ENCODE measurements around the gene MED12. TPM values are rescaled to one million over a fixed set of nuclear protein-coding genes. Genes with fewer than 3 reads are reported as not detected.
A peak's percentile ranks its signal among the peaks of the same experiment; 100 is the strongest.

Gene MED12
- total RNA-seq, 1 donor from 2014 or later, result 102 TPM

DNA sequence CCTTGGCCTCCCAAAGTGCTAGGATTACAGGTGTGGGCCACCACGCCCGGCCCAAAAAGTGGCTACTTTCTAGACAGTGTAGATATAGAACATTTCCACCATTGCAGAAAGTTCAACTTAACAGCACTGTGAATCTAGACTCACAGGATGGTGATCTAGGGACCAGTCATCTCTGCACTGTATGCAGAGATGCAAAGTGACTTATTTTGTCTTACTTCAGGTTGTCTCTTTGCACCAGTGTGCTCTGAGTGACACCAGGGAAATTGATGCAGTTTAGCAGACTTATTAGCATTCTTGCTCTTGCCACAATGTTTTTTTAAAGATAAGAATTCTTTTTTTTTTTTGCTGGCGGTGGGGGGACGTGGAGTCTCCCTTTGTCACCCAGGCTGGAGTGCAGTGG is 35.6 kb upstream of the MED12 start:
- CTCF ChIA-PET, result no interaction called here
- TF ChIP-seq, protein P1, sequence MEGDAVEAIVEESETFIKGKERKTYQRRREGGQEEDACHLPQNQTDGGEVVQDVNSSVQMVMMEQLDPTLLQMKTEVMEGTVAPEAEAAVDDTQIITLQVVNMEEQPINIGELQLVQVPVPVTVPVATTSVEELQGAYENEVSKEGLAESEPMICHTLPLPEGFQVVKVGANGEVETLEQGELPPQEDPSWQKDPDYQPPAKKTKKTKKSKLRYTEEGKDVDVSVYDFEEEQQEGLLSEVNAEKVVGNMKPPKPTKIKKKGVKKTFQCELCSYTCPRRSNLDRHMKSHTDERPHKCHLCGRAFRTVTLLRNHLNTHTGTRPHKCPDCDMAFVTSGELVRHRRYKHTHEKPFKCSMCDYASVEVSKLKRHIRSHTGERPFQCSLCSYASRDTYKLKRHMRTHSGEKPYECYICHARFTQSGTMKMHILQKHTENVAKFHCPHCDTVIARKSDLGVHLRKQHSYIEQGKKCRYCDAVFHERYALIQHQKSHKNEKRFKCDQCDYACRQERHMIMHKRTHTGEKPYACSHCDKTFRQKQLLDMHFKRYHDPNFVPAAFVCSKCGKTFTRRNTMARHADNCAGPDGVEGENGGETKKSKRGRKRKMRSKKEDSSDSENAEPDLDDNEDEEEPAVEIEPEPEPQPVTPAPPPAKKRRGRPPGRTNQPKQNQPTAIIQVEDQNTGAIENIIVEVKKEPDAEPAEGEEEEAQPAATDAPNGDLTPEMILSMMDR (IDR thresholded peaks at IDR 0.05), result no peak
- intact Hi-C loops (cut with micrococcal nuclease), result no loop called here
- ATAC-seq (ENCODE audit: low read depth) (no peak), DNase-seq (no peak)
- POLR2A ChIA-PET, result interaction anchor here (0.7 kb wide), 1 partner anchor 70 kb away, joined by 3 read pairs; no protein-coding TSS in a partner anchor
- H3K27me3 Mint-ChIP-seq, result no peaks in the 10 kb centered on the region
- H3K4me3 Mint-ChIP-seq, result no peak overlapping the region
- H3K36me3 Mint-ChIP-seq (ENCODE audit: low read depth), result no peaks in the 10 kb centered on the region
- H3K27ac Mint-ChIP-seq, result no peak overlapping the region
- no peaks in the 10 kb centered on the region for H3K4me1 Mint-ChIP-seq
- H3K9me3 Mint-ChIP-seq, result no peaks in the 10 kb centered on the region

DNA sequence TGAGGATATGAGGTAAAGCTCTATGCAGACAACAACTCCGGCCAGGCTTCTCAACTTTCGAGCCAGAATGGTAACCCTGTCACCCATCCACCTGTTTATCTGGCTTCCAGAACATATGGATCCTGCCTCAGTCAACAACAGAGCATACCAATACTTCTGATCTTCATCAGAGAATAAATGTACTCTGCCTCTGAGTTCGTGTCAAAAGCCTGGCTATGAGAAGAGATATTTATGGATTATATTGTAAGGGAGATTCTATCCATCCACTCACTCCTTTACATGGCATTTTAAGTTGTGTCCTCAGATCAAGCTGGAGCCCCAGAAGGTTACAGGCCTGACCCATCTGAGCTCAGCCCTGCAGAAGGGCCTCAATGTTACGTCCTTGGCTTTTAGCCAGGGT is 32.5 kb upstream of the MED12 start:
- intact Hi-C loops (cut with micrococcal nuclease), result no loop called here
- Mint-ChIP-seq H3K4me3 (no peak overlapping the region), H3K27me3 (no peaks in the 10 kb centered on the region), H3K36me3 (ENCODE audit: low read depth) (no peaks in the 10 kb centered on the region), H3K27ac (no peak overlapping the region), H3K4me1 (no peaks in the 10 kb centered on the region), H3K9me3 (no peaks in the 10 kb centered on the region)
- POLR2A ChIA-PET, result interaction anchor here (0.6 kb wide), 1 partner anchor 123 kb away, joined by 7 read pairs; no protein-coding TSS in a partner anchor
- no peak for DNase-seq
- TF ChIP-seq, protein P1 (IDR thresholded peaks at IDR 0.05), result no peak
- ATAC-seq (ENCODE audit: low read depth), result no peak
- CTCF ChIA-PET, result no interaction called here

DNA sequence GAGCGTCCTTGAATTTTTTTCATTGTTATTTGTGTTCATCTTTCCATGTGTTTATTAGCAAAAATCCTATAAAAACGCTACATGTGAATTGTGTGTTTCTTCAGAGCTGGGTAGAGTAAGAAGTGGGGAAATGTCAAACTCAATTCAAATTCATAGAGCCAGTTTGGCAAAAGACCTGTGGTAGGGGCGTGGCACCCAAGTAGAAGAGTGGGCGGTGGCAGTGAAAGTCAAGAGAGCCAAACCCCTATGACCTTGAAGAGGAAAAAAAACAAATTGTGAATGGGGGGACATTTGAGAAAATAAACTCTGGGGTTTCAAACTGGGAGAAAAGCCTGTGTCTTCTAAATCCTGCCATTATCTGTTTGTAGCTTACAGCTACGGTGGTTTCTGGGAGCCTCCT is 27.1 kb upstream of the MED12 start:
- no peak for DNase-seq
- POLR2A ChIA-PET, result no interaction called here
- peaks cover 10% of the 10 kb centered on the region for H3K4me1 Mint-ChIP-seq
- ATAC-seq (ENCODE audit: low read depth), result no peak
- H3K36me3 Mint-ChIP-seq (ENCODE audit: low read depth), result peaks cover 2% of the 10 kb centered on the region
- no peaks in the 10 kb centered on the region for H3K9me3 Mint-ChIP-seq
- CTCF ChIA-PET, result no interaction called here
- H3K27me3 Mint-ChIP-seq, result no peaks in the 10 kb centered on the region
- no peak overlapping the region for H3K27ac Mint-ChIP-seq
- TF ChIP-seq, protein P1 (IDR thresholded peaks at IDR 0.05), result no peak
- no peak overlapping the region for H3K4me3 Mint-ChIP-seq
- intact Hi-C loops (cut with micrococcal nuclease), result loop anchor here (10.0 kb wide), 1 partner anchor 956 kb away; the partner anchor contains the start of gene IGBP1

DNA sequence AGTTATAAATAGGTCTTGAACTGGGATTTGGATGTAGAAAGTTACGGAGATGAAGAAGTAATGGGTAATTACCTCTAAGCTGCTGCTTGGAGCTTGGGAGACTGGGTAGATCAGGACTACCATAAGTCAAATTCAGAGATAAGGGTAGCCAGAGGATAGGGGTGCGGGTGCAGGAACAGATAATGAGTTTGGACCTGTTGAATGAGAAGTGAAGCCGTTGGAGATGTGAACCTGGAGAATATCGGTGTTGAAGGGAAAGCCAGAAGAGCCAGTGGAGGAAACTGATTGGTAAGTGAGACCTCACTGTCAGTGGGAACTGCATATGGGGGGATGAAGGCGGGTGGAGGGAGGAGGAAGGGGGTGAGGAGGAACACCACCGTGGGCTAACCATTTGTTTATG is 23.4 kb upstream of the MED12 start:
- Mint-ChIP-seq H3K9me3 (no peaks in the 10 kb centered on the region), H3K4me3 (peak overlapping the region; percentile 95), H3K27me3 (no peaks in the 10 kb centered on the region), H3K4me1 (peaks cover 26% of the 10 kb centered on the region), H3K27ac (no peak overlapping the region), H3K36me3 (ENCODE audit: low read depth) (peaks cover 2% of the 10 kb centered on the region)
- no peak for DNase-seq
- ChIA-PET CTCF (no interaction called here), POLR2A (interaction anchor here (0.7 to 4.0 kb wide), 2 partner anchors 11 to 16 kb away, joined by 4 to 36 read pairs; partner anchors contain the start of gene IL2RG)
- TF ChIP-seq, protein P1 (IDR thresholded peaks at IDR 0.05), result no peak
- intact Hi-C loops (cut with micrococcal nuclease), result loop anchor here (1.0 to 10.0 kb wide), 5 partner anchors 23 to 960 kb away; partner anchors contain the start of genes IGBP1, MED12, SNX12 and TAF1
- no peak for ATAC-seq (ENCODE audit: low read depth)

DNA sequence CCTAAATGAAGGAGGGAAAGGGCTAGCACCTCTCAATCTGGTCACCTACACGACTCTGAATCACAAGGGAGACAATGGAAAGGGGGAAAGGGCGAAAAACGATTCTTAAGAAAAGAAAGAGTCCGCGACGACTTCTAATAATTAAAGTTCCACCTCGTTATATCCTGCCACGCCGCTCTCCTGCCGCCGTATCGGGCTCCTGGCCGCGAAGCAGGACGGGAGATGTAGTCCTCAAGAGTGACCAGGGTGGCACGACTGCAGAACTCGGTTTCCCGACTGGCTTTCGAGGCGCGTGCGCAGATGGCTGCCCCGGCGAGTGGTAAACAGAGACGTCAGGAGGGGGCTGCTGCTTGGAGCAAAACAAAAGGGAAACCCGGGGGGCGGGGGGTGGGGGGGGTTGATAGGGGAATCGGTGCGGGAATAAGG is 22.8 kb upstream of the MED12 start, which contains the start of gene FOXO4:
TSS of gene FOXO4 (plus strand) at position 297 of the 426 bp plus-strand sequence. CDS start 678 bp downstream, outside the sequence.
- Mint-ChIP-seq H3K27me3 (no peaks in the 10 kb centered on the region), H3K36me3 (ENCODE audit: low read depth) (peaks cover 2% of the 10 kb centered on the region), H3K9me3 (no peaks in the 10 kb centered on the region), H3K27ac (peak within 1 kb of the TSS; percentile 93), H3K4me1 (peaks cover 26% of the 10 kb centered on the region), H3K4me3 (peak within 1 kb of the TSS; percentile 95)
- CTCF ChIA-PET, result no interaction called here
- POLR2A ChIA-PET, result interaction anchor here (0.9 to 4.0 kb wide), 3 partner anchors 16 to 270 kb away, joined by 3 to 36 read pairs (median 13); partner anchors contain the start of genes IL2RG, MED12 and TAF1
- ATAC-seq (ENCODE audit: low read depth) (peak; percentile 90), DNase-seq (peak; percentile 72)
- intact Hi-C loops (cut with micrococcal nuclease), result loop anchor here (1.0 to 10.0 kb wide), 5 partner anchors 23 to 961 kb away; partner anchors contain the start of genes IGBP1, MED12, SNX12 and TAF1
- TF ChIP-seq, protein P1 (IDR thresholded peaks at IDR 0.05), result no peak
